HTERT RPE-1 (cell line): Measurements from ENCODE around the gene KATNAL1.

ENCODE experiments used
- in situ Hi-C: fragments of 300-500 bp; cut with MboI; formaldehyde crosslinking; loops from 4 replicates; pipeline ENCODE4 v1.14.3; 2020; ENCODE audit warnings: low sequenced_read_pairs

The KATNAL1 gene

DNA sequence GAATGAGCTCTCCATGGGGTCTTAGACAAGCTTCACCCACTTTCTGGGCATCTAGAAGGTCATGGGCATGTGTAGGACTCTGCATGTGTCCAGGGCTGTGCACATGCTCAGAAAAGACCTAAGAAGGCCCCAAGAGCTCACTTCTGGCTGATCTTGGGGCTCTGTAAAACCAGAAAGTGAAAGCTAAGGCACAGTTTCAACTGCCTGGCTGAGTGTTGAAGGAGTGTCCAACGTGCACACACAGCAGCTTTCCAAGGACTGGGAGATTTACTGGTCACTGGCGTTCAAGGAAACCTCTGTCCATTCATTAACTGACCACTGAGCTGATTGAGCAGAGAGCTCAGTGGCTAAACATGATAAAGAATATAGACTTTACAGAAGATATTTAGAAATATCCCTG, 137.9 kb downstream of the KATNAL1 start:
- in situ Hi-C loops = no loop called here

DNA sequence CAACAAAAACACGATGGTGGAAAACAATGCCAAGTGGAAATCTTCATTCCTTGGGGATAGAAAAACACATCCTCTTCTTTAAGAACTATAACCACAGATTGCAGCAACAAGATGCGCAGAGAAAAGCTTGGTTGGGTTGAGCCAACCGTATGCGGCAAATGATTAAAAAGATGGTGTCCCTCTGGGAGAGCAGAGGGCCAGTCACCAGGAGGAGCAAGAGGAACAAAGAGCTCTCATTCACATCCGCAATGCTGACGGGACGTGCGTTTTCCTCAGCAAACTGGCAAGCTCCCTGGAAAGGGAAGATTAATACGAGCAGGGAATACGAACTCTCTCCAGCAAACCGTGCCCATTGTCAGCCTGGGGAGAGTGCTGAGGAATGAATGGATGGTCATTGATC, 141.6 kb downstream of the KATNAL1 start:
- in situ Hi-C loops = no loop called here

DNA sequence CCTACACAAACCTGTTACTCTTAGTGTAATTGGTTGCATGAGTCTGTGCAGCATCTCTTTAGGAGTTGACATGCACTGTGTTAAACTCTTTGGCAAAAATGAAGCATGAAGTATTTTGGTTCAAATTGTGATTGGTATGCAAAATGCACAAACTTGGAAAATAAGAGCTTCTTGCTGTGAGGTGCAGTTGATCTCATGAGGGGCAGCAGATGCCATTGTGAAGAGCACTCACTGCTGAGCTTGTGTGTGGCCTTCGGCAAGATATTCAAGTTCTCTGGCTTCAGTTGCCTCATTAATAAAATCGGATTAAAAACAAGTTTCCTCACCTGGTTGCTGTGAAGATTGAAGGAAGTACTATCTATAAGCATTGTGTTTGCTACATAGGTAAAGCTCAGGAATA, 142.3 kb downstream of the KATNAL1 start:
- in situ Hi-C loops = no loop called here

DNA sequence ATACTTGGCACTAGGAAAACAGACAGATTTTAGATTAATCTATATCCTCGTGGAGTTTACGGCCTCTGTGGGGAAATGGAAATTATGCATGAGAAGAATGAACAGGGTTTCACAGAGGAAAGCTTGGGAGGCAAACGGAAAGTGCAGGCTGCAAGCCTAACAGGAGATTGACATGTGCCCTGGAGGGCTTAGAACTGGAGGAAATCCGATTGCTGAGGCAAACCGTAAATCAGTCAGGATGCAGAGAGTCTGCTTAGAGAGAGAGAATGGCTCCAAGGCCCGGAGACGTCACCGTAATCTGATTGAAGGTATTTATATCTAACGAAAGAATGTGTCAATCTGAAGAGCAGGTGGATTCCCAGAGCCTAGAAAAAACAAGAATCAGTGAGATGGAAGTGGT, 143.2 kb downstream of the KATNAL1 start:
- in situ Hi-C loops = no loop called here

DNA sequence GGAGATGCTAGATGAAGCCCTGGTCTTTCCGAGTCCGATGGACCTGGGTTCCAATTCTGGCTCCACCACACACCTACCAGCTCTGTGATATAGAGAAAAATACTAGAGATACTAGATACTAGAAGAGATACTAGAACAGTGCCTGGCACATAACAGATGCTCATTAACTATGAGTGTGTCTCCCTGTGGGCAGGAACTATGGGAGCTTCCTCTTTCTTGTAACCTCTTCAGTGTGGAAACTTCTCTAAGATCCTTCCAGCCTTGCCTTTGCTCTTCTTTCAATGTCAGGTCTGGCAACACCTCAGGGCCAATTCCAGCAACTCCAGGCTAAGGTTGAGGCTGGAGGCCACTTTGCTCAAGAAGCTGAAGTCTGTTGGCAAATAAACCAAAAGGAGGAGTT, 143.9 kb downstream of the KATNAL1 start:
- in situ Hi-C loops = no loop called here

DNA sequence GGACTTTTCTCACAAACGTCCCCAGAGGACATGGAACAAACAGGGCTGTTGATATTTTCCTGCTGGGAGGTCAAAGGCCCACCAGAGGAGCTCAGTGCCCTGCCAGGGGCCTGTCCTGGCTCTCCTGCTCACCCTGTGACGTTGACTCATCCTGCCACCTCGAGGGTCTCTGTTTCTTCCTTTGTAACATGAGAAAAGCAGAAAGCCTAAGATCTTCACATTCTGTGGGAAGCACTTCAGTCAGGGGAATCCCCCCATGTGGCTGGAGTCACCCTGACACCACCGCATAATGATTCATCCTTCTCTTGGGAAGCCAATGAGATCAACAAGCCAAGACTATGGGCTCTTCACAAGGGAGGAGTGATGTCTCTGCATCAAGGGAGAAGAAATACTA, 147.9 kb downstream of the KATNAL1 start:
- in situ Hi-C loops = no loop called here

DNA sequence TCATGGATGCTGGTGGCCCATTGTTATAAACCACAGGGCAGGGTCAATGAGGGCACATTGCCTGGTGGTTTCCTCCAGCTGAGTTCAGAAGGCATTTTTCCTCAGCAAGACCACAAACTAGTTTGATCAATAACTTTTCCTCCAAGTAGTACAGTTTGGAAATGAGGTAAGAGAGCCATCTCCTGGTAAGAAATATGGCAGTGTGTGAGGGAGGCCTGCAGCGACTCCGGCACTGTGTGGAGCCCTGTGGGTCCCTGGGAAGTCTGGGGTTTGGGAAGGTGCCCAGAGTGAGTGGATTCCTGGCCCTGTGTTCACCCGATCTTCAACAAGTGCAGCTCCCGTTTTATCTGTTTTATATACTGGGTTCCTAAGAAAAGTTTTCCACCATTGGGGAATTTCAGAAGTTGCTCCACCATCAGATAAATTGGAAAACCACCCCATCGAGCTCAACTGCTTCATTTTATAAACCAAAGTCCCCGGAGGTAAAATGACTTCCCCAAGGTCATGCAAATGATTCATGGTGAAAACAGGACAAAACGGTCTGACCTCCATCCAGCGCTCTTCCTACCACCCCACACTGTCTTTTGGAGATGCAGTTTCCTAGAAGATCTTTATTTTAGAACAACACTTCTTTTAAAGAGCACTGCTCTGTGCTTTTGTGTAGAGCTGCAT, 148.4 kb downstream of the KATNAL1 start:
- in situ Hi-C loops = no loop called here

DNA sequence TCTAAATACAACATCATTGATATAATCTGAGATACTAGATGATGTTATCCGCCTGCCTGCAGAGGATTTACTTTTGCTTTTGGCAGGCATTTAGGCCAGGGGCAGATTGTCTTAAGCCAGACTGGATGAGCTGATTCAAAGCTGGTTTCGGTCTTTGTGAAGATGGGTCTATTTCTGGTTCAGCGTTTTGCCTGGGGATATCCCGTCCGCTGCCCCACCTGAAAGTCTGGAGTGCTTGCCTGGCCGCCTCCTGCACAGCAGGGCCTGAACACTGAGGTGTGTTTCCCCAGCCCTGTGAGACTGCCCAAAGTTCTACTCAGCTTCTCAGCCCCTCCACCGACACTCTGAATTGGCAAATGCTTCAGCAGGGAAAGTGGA, 149.7 kb downstream of the KATNAL1 start:
- in situ Hi-C loops = no loop called here

DNA sequence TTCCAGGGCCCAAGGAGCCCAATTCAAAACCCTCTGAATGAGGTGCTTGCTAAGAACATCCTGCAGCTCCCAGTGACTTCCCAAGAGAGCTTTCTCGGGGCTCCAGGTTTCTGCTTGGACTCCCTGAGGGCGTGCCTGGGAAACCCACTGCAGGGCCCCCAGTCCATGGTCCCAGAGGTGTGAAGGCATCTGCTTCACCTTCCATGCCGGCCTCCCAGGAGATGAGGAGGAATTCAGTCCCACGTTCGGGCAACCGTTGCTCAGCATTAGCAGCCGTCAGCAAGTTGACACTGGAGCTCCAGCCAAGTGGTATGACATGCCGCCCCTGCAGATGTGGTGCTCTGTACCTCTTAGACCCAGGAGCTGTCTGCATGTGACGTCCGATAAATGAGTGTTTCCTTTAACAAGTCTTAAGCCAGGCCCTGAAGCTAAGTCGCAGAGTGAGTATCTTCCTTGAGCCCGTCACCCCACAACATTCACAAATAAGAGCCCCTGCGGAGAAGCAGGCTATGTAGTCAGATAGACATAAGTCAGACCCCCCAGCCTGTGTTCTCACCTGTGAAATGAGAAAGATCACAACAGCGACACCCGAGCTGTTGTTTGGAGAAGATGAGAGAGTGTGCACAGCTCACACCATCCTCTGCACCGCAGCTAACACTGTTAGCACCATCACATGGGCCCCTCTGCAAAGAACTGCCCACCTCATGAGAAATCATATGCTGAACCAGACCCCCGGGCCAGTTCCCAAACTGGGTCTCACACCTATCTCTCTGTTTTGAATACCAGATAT, 150.3 kb downstream of the KATNAL1 start:
- in situ Hi-C loops = no loop called here

DNA sequence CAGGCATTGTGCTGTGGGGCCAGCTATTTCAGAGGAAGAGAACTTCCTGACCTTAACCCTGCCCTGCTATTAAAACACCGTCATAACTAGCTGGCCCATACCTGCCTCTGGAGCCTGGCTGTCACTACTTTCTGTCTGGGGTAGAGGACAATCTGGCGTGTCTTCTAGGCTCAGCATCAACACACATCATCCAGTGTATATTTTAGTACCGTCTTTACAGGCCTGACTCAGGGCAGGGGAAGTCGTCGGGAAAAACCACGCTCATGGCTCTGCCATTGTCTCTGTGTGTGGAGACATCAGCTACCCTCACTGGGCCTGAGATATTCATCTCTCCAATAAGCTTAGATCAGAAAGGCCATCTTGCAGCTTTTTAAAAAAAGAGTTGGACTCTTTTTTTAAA, 151.1 kb downstream of the KATNAL1 start:
- in situ Hi-C loops = no loop called here

DNA sequence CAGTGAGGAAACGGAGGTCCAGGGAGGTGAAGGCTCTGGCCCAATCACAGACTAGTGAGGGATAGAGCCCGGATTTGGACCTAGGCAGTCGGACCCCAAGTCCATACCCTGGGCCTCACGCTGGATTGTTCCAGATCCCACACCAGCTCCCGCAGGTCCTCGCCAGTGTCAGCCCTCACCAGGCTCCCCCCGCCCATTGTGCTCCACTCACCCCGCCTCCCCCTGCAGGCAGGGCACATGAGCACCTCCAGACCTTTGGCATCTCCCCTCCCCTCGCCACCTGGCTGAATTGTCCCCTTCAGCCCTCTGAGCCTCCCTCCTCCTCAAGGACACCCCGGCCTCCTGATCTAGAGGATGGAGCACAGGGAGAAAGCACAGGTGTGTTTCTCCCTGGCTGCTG, 152.4 kb downstream of the KATNAL1 start:
- in situ Hi-C loops = no loop called here

DNA sequence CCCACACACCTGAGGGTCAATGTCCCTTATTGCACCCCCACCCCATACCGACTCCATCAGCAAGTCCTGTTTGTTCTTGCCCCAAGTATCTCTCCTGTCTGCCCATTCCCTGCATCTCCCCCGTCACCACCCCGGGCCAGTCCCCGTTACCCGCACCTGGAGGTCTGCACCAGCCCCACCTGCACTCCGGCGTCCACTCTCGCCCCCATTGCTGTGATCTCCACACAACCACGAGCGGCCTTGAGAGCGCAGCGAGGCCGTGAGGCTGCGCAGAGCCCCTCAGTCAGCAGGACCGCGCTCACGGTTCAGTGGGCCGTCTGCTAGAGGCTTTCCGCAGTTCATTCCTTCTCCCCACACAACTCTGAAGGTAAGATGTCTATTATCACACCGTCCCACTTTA, 152.8 kb downstream of the KATNAL1 start:
- in situ Hi-C loops = no loop called here

DNA sequence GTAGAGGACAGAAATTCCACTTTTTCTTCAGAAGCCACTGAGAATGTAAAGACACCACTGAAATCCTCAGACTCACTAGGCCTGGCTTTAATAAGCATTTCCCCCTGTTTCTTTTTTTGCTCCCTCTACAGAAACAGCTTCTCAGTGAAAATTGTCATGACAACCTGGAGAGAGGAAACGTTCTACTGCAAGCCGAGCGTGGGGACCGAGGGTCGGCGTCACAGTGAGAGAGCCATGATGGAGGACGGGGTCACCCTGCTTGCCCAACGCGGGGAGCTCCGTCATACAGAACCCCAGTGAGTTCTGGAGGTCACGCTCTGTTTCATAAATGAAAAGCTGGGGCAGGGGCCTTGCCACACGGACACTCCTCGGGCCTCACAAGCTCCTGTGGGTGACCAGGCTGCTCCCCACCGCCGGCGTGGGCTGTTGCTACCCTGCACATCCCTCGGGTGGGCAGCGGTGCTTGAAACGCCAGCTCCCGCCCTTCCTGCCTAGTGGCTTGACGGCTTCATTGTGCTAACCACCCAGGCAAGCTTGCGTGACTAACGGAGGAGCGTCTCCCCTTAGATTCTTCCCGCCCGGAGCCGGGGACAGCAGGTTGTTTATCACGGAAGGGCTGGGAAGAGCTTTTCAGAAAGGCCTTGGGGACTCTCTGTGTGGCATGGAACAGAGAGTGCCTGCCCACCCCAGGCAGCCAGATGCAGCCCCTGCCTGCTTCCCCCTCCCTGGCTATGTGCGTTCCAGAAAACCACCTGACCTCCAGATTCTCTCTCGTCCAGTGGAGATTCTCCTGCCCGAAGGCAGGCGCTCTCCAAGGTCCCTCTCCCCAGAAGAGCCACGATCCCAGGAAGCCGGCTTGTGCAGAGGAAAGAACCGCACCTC, 153.6 kb downstream of the KATNAL1 start:
- in situ Hi-C loops = no loop called here
